ENCODE results near the gene GNAT1.

GNAT1 gene

DNA sequence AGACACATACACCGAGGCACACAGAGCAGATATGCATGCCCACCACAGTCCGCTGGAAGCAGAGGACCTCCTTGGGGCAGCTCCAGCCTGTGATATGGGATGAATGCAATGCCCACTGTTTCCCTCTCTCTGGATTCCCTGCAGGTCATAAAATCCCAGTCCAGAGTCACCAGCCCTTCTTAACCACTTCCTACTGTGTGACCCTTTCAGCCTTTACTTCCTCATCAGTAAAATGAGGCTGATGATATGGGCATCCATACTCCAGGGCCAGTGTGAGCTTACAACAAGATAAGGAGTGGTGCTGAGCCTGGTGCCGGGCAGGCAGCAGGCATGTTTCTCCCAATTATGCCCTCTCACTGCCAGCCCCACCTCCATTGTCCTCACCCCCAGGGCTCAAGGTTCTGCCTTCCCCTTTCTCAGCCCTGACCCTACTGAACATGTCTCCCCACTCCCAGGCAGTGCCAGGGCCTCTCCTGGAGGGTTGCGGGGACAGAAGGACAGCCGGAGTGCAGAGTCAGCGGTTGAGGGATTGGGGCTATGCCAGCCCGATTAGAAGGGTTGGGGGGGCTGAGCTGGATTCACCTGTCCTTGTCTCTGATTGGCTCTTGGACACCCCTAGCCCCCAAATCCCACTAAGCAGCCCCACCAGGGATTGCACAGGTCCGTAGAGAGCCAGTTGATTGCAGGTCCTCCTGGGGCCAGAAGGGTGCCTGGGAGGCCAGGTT, at the start of gene GNAT1:
GNAT1 (plus strand) TSS at position 675 of the 725 bp plus-strand sequence. CDS start 116 bp downstream, outside the sequence.
- DNase-seq: no peak

DNA sequence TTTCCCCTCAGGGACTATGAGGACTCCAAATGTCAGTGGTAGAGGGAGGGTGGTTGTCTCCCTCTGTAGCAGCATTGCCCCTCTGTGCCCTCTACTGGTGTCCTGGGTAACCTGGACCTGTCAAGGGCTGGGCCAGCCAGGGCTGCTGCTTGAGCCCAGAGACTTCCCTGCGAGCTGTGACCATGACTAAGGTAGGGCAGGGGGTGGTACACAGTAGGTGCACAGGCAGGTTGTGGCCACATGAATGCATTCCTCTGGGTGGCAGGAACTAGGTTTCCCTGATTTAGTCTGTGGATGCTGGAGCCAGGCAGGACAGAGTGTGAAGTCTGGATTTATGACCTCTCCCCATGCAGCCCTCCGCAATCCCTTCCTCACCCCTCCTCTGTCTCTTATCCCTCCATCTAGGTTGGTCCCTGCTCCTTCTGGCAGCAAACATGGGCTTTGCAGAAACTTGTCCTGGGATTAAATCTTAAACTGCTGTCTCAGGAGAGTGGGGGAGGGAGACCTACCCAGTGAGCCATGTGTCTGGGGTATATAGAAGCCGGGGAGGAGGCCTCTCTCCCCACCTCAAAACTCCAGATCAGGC, 45.0 kb upstream of the GNAT1 start:
- no peak for DNase-seq

DNA sequence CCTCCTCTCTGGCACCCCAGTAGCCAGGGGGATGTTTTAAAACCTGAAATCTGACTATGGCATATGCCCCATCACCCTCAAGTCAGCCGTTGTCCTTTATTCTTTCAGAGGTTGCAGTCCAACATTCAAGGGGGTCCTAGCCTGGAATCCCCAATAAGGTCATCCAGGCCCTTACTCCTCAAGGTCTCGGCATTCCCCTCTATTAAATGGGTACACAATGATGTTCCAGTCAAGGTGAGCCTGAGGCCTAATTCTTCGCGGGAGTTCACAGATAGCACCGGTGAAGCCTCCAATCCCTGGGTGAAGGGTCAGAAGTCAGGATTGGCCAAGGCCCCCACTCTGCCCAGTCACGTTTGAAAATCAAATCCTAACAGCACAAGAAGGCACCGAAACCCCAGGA, 44.4 kb upstream of the GNAT1 start:
- DNase-seq: no peak

DNA sequence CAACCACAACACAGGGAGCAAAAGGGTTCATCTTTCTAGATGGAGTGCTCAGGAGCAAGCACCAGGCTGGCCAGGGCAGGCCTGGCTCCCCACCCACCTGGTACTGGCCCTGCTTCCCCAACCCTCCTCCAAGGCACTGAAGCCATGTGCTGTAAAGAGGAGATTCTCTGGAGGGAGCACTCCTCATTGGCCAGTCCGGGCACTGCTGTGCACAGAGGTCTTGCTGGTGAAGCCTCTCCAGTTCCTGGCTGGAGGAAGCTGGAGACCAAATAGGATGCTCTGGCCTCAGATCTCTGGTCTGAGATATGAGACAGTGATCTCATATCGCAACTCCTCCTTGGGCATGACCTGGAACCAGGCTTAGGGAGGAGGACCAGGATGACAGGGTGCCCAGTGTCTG, 44.0 kb upstream of the GNAT1 start:
- no peak for DNase-seq

DNA sequence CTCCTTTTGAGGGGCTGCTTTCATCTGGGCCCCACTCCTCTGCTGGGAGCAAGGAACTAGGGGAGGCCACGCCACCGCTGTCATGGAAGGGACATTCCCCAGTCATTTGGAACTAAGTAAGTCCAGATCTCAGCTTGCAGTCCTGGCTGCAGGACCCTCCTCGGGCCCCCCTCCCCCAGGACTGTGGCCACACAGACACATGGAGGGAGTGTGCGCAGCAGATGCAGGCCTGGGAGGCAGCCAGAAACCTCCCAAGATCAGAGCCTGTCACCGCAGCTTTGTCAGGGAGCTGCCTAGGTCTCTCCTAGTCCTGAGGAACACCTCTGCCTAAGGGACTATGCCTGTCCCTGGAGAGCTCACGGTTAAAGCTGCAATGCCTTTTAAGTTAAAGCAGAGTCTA, 43.5 kb upstream of the GNAT1 start:
- DNase-seq: no peak

DNA sequence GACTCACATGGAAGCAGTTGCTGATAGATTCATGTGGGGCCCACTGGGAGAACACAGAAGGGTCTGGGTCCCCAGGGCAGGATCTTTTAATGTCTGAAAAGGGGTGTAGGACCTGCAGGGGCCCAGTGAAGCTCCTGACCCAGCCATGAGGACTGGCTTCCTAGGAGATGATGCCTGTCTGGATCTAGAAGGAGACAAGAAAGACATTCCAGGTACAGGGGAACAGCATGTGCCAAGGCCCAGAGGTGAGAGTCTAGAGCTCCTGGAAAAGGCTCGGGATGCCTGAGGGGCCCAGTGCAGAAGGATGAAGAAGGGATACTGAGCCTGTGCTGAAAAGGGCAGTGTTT, 41.0 kb upstream of the GNAT1 start:
- no peak for DNase-seq

DNA sequence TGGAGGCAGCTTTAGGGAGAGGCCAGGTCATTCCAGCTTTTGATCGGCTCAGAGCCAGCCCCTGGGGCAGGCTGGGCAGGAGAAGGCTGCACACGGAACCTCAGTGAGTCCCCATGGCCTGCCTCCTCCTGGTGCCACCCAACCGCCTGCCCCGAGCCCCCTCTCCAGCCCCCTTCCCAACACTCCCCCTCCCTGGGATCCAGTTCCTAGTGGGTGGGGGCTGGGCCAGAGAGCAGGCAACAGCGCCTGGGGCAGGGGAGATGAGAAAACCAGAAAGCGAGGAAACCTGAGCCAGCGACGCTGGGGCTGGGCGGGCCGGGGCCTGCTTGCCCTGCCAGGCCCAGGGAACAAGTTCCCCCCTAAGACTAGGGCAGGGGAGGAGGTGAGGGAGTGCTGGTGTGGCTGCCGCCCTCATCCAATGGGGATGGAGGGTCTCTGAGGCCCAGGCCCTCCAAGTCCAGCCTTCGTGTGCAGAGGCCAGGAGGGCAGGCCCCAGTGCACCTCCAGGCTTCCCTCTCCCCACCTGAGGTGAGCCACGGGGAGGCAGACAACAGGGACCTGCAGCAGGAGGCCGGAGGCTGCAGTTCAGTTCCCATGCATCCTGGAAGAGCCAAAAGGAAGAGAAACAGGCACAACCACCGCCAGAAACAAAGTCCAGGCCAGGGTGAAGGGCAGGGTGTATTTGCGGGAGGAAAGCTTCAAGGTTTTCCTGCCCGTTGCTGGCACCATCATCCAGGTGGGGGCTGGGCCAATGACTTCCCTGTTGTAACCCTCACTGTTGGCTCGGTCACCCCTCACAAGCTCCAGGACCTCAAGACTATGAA, 40.3 kb upstream of the GNAT1 start:
- DNase-seq: no peak

DNA sequence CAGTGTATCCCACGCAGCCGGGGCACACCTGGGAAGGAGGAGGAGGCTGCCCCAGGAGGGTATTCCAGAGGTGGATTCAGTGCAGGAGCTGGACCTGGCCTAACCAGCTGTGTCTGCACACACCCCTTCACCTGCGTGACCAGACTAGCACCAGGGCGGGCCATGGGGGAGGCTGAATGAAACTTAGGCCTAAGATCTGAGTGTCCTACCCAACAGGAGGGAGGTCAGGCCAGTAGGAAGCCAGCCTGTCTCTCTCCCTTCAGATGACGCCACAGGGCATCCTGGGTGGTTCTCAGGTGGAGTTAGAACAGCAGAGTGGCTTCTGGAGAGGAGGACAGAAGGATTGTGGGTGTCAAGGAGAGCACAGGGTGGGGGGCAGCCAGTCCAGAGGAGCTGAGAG, 39.7 kb upstream of the GNAT1 start:
- DNase-seq: no peak

DNA sequence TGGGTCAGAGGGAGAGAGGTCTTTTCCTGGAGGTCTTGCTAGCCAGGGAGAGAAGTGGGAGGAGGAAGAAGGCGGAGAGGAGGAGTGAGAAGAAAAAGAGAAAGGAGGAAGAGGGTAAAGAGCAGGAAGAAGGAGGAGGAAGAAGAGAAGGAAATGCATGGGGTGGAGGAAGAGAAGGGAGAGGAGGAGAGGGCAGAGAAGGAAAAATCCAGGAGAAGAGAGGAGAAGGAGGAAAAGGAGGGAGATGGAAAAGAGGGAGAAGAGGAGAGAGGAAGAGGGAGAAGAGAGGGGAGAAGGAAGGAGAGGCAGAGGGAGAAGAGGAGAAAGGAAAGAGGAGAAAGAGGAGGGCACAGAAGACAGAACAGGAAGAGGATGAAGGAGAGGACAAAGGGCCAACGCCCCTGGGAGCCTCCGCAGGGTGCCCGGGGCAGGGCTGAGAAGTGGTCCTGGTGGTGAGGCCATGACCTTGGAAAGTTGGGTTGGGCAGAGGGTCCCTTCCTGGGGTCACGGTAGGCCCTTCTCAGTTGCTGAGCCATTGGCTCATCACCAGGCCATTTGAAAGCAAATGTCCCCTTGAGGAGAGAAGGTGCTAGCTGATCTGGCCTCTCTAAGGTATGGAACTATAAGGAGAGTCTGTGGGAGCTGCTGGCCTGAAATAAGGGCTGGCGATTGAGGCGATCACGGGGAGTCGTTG, 37.5 kb upstream of the GNAT1 start:
- no peak for DNase-seq

DNA sequence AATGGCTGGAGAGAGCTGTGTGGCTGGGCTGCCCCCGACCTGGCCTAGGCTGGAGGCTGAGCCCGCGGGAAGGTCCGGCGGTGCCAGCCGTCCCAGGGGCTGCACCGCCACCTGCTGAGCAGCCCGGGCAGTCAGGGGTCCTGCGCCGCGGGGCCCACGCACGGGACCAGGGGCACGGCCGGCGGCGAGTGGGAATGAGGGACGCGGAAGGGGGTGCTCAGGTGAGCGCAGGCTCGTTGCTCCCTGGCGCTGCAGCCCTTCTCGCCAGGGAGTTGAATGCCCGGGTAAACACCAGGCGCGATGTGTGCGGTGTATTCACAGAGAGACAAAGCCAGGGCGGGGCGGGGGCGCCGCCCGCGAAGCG, 37.0 kb upstream of the GNAT1 start:
- no peak for DNase-seq

DNA sequence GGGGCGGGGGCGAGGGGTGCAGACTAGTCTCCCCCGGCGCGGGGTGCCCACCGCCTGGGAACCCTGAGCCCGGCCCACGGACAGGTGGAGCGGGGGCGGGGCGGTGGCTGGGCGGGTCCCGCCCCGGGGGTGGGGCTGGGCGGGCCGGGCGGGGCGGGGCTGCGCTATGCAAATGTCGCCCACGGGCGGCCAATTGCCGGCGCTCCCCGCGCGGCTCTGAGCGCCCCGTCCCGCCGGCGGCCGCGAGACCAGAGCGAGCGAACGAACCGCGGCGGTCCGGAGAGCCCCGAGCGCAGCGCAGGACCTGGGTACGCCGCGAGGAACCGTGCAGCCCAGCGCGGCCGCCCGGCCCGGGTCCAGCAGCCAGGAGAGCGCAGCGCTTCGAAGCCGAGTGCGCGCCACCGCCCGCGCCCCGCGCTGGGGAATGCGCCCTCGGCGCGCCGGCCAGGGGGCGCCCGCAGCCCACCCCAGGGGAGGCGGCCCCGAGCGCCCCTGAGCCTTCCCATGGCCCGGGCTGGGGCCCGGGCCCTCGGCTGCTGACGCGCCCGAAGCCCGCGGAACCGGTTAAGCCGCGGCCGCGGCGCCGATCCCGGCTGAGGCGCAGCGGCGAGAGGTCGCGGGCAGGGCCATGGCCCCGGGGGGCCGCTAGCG, 36.4 kb upstream of the GNAT1 start, which contains the start of gene SEMA3F:
SEMA3F (plus strand) TSS at position 485 of the 651 bp plus-strand sequence. CDS start 4,299 bp downstream, outside the sequence.
- peak; percentile 81 for DNase-seq

DNA sequence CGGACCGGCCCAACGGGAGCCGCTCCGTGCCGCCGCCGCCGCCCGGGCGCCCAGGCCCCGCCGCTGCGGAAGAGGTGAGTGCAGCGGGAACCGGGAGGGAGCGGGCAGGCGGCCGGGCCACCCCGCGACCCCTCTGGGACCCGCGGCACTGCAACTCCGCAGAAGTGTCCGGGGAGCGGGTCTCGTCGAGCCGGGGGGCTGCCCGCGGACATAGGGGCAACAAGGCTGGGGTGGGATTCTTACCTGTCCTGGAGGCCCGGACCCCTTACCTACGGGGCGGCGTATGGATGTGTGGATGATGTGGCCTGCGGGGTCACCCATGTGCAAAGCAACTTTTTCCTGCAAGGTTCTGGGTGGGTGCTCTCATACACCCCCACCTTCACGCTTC, 35.9 kb upstream of the GNAT1 start:
- no peak for DNase-seq

DNA sequence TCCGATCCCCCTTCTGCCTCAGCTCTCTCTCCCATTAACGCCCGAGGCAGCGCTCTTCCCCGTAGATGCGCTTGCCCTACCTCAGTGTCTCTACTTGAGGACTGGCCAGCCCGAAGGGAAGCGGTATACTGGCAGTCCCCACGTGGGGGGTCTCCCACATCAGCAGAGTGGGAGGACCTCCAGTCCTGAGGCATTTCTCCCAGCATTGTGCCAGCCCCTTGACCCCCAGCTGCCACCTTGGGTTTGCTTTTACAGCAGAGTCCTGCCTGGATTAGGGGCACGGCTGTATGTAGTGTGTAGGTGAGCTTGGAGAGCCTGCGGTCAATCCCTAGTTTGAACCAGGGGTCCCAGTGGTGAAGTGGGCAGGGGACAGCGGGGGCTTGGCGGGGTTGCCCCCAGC, 35.5 kb upstream of the GNAT1 start:
- no peak for DNase-seq

DNA sequence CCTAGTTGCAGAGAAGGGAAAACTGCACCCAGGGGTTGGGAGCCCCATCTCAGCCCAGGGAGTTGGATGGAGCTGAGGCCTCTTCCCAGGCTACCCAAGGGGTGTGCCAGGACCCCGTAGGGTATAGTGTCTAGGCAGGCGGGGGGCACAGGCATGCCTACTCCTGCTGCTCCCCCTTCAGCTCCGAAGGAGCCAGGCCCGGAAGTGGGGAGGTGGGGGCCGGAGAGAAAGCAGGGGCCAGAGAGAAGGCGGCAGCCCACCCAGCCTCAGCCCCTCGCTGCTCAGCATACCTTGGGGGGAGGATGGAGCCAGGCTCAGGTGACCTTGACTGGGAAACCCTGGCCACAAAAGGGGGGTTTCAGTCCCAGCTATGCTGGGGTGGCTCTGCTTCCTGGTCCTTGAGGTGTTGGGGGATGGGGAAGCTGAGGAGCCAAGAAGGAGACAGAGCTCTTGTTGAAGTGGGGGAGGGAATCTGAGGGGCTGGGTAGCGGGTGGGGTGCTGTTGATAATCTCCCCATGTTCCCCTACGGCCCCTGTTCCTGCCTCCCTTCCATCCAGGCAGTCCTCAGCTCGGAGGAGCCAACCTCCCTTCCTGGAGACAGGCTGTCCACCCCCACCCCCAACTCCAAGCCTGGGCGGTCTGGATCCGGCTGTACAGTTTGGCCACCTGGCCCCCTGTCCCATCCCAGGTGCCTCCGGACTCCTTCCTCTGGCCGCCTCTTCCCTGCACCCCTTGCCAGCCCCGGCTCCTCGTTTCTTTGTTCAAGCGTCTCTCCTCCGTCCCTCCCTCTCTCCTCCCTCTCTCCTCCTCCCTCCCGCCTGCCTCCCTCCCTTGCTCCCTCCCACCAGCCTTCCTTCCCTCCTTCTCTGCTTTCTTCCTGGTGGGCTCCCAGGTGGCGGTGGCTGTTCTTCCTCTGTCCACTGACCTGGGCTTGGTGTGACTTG, 34.6 kb upstream of the GNAT1 start:
- DNase-seq: no peak

DNA sequence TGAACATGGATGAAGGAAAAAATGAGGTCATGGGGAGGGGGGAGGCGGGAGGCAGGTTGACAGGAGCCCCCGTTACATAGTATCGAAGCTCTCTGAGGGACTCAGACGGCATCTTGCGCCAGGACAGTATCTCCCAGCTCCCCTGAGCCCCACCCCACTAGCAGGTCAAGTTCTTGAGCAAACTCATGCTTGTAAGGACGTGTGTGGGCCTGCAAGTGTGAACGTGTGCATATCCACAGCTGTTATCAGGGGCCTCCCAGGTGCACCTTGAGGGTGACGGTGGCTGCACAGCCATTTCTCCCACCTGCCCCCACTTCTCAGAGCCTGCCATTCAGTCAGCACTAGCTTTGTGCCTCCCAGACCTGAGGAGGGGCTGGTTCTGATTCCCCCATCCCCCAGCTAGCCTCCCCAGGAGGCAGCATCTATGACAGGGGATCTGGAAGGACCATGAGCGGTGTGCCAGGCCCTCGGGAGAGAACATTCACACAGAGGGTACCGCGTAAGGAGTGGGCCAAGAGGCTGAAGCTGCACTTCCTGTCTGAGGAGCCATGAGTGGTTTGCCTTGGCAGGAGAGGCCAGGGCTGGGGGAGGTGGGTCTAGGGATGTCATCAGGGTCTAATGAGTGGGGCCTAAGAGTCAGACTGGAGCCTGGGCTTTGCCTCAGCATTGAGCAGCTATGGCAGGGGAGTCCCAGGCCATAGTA, 33.4 kb upstream of the GNAT1 start:
- DNase-seq: no peak

DNA sequence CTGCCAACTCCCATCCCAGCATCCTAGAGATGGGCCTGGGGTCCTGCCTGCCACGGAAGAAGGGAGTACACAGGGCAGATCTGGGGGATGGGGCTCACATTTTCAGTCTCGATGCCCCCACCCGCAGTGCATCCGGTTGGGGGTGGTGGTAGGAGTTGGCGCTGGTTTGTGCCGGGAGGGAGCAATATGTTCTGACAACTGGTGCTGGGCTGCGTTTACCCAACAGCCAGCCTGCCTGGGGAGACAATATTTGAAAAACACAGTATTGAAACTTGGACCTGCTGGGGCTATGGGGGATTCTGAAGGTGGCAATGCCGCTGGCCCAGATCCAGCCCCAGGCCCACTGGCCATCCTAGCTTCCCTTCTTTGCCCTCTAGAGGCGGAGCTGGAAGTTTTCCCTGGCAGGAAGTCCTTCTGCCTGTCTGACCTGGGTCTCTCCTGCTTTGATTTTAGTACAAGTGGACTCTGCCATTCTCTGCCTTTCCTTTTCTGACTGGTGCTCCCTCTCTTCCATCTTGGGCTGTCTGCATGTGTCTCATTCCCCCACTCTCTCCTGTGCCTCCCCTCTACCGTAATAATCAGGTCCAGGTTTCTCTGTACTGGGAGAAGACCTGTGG, 32.8 kb upstream of the GNAT1 start:
- no peak for DNase-seq

DNA sequence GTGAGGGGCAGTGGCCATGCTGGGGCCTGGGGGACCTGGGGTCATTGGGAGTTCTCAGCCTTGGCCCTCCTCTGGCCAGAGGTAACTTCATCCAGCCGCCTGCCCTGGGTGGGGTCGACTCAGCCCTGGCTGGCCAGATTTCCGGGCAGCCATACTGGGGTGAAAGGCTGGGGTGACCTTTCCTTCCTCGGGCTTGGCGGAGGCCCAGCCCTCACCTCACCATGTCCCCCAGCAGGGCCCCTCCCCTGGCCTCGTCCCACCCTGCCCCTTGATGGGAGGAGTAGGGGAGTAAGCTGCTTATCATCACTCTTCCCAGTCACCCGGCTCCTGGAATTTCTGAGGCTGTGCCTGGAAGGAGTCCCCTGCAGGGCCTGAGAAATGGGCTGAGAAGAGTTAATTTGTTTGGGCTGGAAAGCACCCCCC, 30.8 kb upstream of the GNAT1 start:
- DNase-seq: no peak

DNA sequence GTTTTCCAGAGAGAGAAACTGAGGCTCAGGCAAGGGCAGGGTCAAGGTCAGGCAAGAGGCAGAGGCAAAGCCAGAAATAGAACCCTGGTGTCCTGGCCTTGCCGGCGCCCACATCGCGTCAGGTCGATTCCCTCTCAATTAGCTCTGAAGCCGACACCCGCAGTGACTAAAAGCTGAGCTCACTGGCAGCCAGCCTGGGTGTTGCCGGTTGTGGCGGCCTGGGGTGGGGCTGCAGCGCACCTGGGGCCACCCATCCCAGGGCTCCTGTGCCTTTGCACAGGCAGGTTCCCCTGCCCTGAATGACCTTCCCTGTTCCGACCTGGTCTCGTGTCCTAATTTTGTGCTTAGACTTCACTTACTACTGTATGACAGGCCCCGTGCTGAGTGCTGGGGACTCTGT, 30.1 kb upstream of the GNAT1 start:
- DNase-seq: no peak

DNA sequence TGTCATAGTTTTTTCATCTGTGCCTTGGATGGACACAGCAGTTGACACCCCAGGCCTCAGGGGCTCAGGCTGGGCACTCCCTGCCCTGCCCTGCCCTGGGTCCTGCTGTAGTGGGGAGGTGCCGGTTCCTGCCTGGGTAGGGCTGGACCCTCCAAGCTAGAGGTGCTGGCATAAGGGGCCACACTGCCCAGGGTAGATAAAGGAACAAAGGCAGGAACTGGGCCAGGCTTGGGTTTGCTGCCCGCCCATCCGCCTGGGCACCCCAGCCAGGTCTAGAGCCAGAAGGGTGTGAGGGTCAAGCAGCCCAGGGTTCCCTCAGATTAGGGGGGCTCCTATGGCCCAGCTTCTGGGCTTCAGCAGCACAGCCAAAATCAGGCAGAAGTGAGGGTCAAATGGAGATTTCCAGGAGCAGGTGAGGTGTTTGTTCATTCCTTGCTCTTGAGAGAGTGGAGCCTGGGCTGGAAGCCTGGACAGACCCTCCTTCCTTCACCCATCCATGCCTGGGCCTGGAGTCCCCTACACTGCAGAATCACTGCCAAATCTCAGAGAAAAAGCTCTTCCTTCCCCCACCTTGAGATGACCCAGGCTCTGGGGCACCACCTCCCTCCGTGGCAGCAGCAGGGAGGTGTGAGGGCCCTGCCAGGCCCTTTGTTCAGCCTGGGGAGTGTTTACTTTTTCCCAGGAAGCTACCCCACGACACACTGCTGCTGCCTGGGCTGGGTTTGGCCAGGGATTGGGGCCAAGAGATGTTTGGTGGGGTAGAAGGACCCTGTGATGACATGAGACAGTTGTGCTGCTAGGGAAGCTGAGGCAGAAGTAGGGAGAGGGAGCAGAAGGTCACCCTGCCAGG, 29.2 kb upstream of the GNAT1 start:
- no peak for DNase-seq

Data from NCI-H146 (cell line).